Gastroesophageal sphincter (tissue), 3 donors: ENCODE measurements around the gene HSBP1L1.

Experiments
- EP300 ChIP-seq: sonication (generic); formaldehyde crosslinking; IDR thresholded peaks from one replicate; pipeline ENCODE4 v1.6.1; 2017; ENCODE audit warnings: antibody characterized with exemption, mild to moderate bottlenecking
- POLR2A ChIP-seq, 2 donors: fragments of 450-650 bp; IDR thresholded peaks; one replicate each; pipeline ENCODE4 v1.6.1; 2017; ENCODE audit warnings: antibody characterized with exemption in 2 of 2, mild to moderate bottlenecking in 2 of 2, moderate library complexity in 1 of 2
- POLR2AphosphoS5 ChIP-seq: sonication (generic); formaldehyde crosslinking; IDR thresholded peaks from one replicate; pipeline ENCODE4 v1.6.1; 2017; ENCODE audit warnings: antibody characterized with exemption
- TF ChIP-seq, protein P1 (sequence below), 4 experiments: fragments of 200-600 bp in 2 of 4; fragments of 450-650 bp in 2 of 4; sonication (generic) in 1 of 4; IDR thresholded peaks; one replicate each; pipeline ENCODE4 v1.5.1; 2017 to 2019; ENCODE audit warnings: antibody characterized with exemption in 4 of 4, mild to moderate bottlenecking in 2 of 4, moderate library complexity in 2 of 4

DNA sequence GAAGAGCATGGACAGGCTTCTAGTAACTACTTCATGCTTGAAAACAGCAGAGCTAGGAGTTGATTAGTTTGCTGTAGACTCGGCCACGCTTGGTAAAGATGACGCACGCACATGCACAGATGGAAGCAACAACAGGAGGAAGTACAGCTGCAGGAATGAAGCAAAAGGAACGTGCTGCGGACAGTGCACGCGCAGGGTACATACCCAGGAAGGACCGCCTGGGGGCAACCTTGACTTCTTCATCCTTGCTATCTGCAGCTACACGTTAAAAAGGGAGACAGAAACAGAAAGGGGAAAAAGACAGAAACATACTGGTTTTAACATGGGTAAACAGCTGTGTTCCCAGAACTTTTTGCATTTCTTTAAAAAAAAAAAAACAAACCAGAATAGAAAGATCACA, 30.7 kb upstream of the HSBP1L1 start:
- TF ChIP-seq, protein P1, sequence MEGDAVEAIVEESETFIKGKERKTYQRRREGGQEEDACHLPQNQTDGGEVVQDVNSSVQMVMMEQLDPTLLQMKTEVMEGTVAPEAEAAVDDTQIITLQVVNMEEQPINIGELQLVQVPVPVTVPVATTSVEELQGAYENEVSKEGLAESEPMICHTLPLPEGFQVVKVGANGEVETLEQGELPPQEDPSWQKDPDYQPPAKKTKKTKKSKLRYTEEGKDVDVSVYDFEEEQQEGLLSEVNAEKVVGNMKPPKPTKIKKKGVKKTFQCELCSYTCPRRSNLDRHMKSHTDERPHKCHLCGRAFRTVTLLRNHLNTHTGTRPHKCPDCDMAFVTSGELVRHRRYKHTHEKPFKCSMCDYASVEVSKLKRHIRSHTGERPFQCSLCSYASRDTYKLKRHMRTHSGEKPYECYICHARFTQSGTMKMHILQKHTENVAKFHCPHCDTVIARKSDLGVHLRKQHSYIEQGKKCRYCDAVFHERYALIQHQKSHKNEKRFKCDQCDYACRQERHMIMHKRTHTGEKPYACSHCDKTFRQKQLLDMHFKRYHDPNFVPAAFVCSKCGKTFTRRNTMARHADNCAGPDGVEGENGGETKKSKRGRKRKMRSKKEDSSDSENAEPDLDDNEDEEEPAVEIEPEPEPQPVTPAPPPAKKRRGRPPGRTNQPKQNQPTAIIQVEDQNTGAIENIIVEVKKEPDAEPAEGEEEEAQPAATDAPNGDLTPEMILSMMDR (IDR thresholded peaks at IDR 0.05), result no peak
- TF ChIP-seq POLR2A (IDR thresholded peaks at IDR 0.05), result no peak
- no peak for TF ChIP-seq POLR2AphosphoS5
- TF ChIP-seq EP300, result no peak
